HFFc6 (cell line): ENCODE data around the gene MAPK6. TPM values are rescaled to one million over a fixed set of nuclear protein-coding genes. Genes with fewer than 3 reads are reported as not detected.

Experiments
- DNase-seq: peaks from one replicate; pipeline ENCODE4 v3.0.0-alpha.2; 2018
- H3K27ac Mint-ChIP-seq: 2 replicates; pipeline ENCODE4 v1.8.0; 2020; ENCODE audit warnings: mild to moderate bottlenecking, mixed read lengths
- H3K27me3 Mint-ChIP-seq: 2 replicates; pipeline ENCODE4 v1.8.0; 2021; ENCODE audit warnings: mild to moderate bottlenecking, moderate library complexity, mixed read lengths; ENCODE audit not compliant: insufficient read depth
- H3K36me3 Mint-ChIP-seq: 2 replicates; pipeline ENCODE4 v1.8.0; 2021; ENCODE audit warnings: low read depth, mixed read lengths
- H3K4me1 Mint-ChIP-seq: 2 replicates; pipeline ENCODE4 v1.8.0; 2020; ENCODE audit warnings: low read depth, mixed read lengths
- H3K4me3 Mint-ChIP-seq: 2 replicates; pipeline ENCODE4 v1.8.0; 2020; ENCODE audit warnings: mild to moderate bottlenecking, moderate library complexity, mixed read lengths
- H3K9me3 Mint-ChIP-seq: 2 replicates; pipeline ENCODE4 v1.8.0; 2020; ENCODE audit warnings: mild to moderate bottlenecking, mixed read lengths
- CTCF ChIP-seq: fragments of 200-600 bp; sonication (generic); IDR thresholded peaks from 2 replicates; pipeline ENCODE4 v1.5.0; 2021; ENCODE audit warnings: antibody characterized with exemption, mild to moderate bottlenecking
- total RNA-seq, 6 experiments: library from RNA; stranded (reverse); fragmentation: NEBNext Ultra II Directional; extraction: Animal tissue kit (Norgen Biotek cat#: 25700); gene quantifications; 2 replicates in 1 of 6; 3 replicates in 5 of 6; pipeline ENCODE4 v1.2.3, GENCODE V29; 2021

MAPK6 gene
- total RNA-seq, 6 experiments from 2014 or later = 43.0 to 61.9 (median 54.6) TPM

GRCh38 chr15:52060501-52060900 lies 41.5 kb downstream of the MAPK6 start:
- peaks cover 35% of the 10 kb centered on the region for H3K36me3 Mint-ChIP-seq
- H3K4me1 Mint-ChIP-seq = no peaks in the 10 kb centered on the region
- H3K9me3 Mint-ChIP-seq = no peaks in the 10 kb centered on the region
- no peak for TF ChIP-seq CTCF
- no peaks in the 10 kb centered on the region; the same call in 1 of the 2 replicates for H3K27me3 Mint-ChIP-seq
- no peak overlapping the region for H3K4me3 Mint-ChIP-seq
- no peak overlapping the region for H3K27ac Mint-ChIP-seq
- no peak for DNase-seq

- Mint-ChIP-seq H3K4me3 (no peak overlapping the region), H3K9me3 (no peaks in the 10 kb centered on the region), H3K4me1 (peaks cover 11% of the 10 kb centered on the region), H3K27ac (no peak overlapping the region), H3K36me3 (peaks cover 41% of the 10 kb centered on the region), H3K27me3 (no peaks in the 10 kb centered on the region; the same call in 1 of the 2 replicates)
- no peak for DNase-seq
- TF ChIP-seq CTCF = no peak
These were observed 48.0 kb downstream of the MAPK6 start for GRCh38 chr15:52066842-52067544.

GRCh38 chr15:52067545-52067926 lies 48.5 kb downstream of the MAPK6 start:
- Mint-ChIP-seq H3K4me1 (peaks cover 11% of the 10 kb centered on the region), H3K27ac (peak overlapping the region; percentile 16; the same call in 1 of the 2 replicates), H3K36me3 (peaks cover 41% of the 10 kb centered on the region), H3K4me3 (no peak overlapping the region), H3K9me3 (no peaks in the 10 kb centered on the region), H3K27me3 (no peaks in the 10 kb centered on the region; the same call in 1 of the 2 replicates)
- no peak for TF ChIP-seq CTCF
- DNase-seq = no peak

GRCh38 chr15:52068004-52068615 lies 49.1 kb downstream of the MAPK6 start:
- Mint-ChIP-seq H3K4me1 (peaks cover 11% of the 10 kb centered on the region), H3K4me3 (no peak overlapping the region), H3K27ac (peak overlapping the region; percentile 16; the same call in 1 of the 2 replicates), H3K27me3 (no peaks in the 10 kb centered on the region; the same call in 1 of the 2 replicates), H3K36me3 (peaks cover 38% of the 10 kb centered on the region), H3K9me3 (no peaks in the 10 kb centered on the region)
- peak; percentile 38 for DNase-seq
- no peak for TF ChIP-seq CTCF

GRCh38 chr15:52069559-52069958 lies 50.5 kb downstream of the MAPK6 start:
- H3K9me3 Mint-ChIP-seq = no peaks in the 10 kb centered on the region
- H3K27me3 Mint-ChIP-seq = no peaks in the 10 kb centered on the region; the same call in 1 of the 2 replicates
- no peak overlapping the region for H3K27ac Mint-ChIP-seq
- no peak for TF ChIP-seq CTCF
- peaks cover 23% of the 10 kb centered on the region for H3K36me3 Mint-ChIP-seq
- H3K4me1 Mint-ChIP-seq = peaks cover 11% of the 10 kb centered on the region
- DNase-seq = no peak
- H3K4me3 Mint-ChIP-seq = no peak overlapping the region
